Activated T-helper 17 cell treated with anti-CD3 and anti-CD28 coated beads, Interleukin-2, amount 50 U/mL, for 72 hours (primary cell): ENCODE data around the gene OR2A7. TPM values are rescaled to one million over a fixed set of nuclear protein-coding genes. Genes with fewer than 3 reads are reported as not detected.
"Not testable (repeated sequence)": the region's sequence is repeated elsewhere in the genome, so short reads cannot be mapped to it uniquely, and the experiment has no call there.

Source experiments
- ATAC-seq: fragments of 150-1000 bp; cut with Tn5 transposase; replicated peaks from 2 replicates; pipeline ENCODE4 v1.10.0; 2021; ENCODE audit warnings: mild to moderate bottlenecking, moderate library complexity
- H3K27ac Mint-ChIP-seq: one replicate; pipeline ENCODE4 v1.8.0; 2022; ENCODE audit warnings: mixed read lengths
- H3K27me3 Mint-ChIP-seq: one replicate; pipeline ENCODE4 v1.8.0; 2022; ENCODE audit warnings: mixed read lengths
- H3K36me3 Mint-ChIP-seq: one replicate; pipeline ENCODE4 v1.8.0; 2022; ENCODE audit warnings: low read depth, mild to moderate bottlenecking, mixed read lengths
- H3K4me1 Mint-ChIP-seq: one replicate; pipeline ENCODE4 v1.8.0; 2022; ENCODE audit warnings: mixed read lengths
- H3K4me3 Mint-ChIP-seq: one replicate; pipeline ENCODE4 v1.8.0; 2022; ENCODE audit warnings: mild to moderate bottlenecking, mixed read lengths
- H3K9me3 Mint-ChIP-seq: one replicate; pipeline ENCODE4 v1.8.0; 2022; ENCODE audit warnings: mixed read lengths
- total RNA-seq, 2 donors: library from RNA; stranded (reverse); gene quantifications; one replicate each; pipeline ENCODE4 v1.2.3, GENCODE V29; 2022

The OR2A7 gene
- total RNA-seq, 2 donors from 2014 or later: 0.80 to 5.3 TPM

DNA sequence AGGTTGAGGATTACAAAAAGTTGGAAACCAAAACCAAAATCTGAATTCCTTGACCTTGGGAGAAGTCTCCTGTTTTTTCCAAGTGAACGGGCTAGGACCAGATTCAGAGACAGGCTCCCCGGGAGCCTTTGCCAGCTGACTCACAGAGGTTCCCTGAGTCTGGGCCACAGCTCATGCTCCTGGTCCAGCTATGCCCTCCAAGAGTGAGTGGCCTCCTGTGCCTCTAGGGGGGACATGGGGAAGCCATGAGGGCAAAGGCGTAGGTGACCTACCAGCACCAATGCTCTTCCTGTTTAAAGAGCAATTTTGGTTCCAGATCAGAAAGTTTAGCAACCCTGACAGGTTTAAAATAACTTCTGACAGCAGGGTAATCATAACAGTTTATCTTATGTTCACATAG lies 35.8 kb downstream of the OR2A7 start:
- not testable (repeated sequence) for H3K4me3 Mint-ChIP-seq, H3K4me1 Mint-ChIP-seq, ATAC-seq, H3K27ac Mint-ChIP-seq, H3K9me3 Mint-ChIP-seq, H3K27me3 Mint-ChIP-seq, H3K36me3 Mint-ChIP-seq

DNA sequence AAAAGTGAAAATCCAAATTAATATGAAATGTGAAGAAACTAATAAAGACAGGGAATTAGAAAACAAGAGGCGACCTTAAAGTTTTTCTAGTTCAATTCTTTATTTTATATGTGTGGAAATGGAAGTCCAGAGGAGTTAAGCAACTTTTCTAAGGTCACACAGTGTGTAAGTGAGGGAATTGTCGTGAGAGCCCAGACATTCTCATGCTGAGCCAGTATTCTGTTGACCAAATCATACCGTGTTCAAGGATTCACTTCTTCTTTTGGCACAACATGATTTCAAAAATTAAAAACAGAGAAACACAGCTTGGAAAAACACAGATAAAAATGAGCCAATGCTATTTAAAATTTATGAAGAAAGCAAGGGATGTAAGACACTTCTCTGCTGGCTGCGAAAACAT lies 37.7 kb downstream of the OR2A7 start:
- H3K9me3 Mint-ChIP-seq, H3K27ac Mint-ChIP-seq, ATAC-seq, H3K4me1 Mint-ChIP-seq, H3K27me3 Mint-ChIP-seq, H3K4me3 Mint-ChIP-seq, H3K36me3 Mint-ChIP-seq: not testable (repeated sequence)

DNA sequence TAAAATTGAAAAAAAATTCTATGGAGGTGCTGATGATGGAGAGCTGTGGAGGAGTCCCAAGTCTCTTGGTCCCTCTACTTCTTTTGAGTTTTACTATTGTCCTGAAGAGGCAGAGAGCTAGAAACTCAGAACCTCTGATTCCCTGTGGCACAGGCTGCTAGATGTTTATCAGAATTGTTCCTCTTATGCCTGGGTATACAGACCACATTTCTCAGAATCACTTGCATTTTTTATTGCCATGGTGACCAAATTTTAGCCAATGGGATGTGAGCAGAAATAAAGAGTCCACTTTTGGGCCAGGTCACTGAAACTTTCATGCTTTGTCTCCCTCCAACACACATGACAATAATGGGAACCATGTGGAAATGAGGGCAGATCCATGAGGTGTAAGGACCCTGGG lies 40.9 kb downstream of the OR2A7 start:
- not testable (repeated sequence) for ATAC-seq, H3K27ac Mint-ChIP-seq, H3K4me3 Mint-ChIP-seq, H3K27me3 Mint-ChIP-seq, H3K9me3 Mint-ChIP-seq, H3K4me1 Mint-ChIP-seq, H3K36me3 Mint-ChIP-seq

DNA sequence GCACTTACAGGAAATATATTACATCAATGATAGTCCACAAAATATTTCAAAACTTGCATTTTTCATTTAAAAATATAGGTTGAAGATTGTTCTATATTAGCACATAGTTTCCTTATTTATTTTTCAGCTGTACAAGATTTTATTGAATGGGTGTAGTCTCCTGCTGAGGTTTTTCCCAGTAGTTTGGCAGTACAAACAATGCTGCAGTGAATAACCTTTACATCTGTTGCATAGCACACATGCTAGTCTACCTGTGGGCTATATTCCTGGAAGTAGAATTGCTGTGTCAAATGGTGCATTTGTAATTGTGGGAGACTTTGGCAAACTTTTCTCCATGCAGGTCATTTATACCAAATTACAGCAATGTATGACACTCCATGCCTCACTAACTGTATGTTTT lies 44.1 kb downstream of the OR2A7 start:
- H3K27ac Mint-ChIP-seq, H3K4me3 Mint-ChIP-seq, H3K27me3 Mint-ChIP-seq, H3K9me3 Mint-ChIP-seq, ATAC-seq, H3K4me1 Mint-ChIP-seq, H3K36me3 Mint-ChIP-seq: not testable (repeated sequence)

DNA sequence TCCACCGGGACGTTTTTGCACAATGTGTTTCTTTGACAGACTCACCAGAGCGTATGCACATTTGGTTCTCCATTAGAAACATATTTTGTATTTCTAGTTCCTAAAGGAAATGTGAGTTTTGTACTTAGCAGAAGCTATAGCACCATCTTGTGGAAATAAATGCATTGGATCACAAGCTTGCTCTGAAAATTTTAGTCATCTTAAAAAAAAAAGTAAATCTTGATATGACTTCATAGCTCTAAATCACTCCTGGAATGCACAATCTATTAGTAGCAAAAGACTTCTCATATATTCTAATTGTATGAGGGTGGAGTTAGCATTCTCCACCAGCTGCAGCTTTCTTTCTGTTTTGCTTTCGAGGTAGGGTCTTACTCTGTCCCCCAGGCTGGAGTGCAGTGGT lies 45.4 kb downstream of the OR2A7 start:
- H3K27me3 Mint-ChIP-seq, H3K4me3 Mint-ChIP-seq, H3K9me3 Mint-ChIP-seq, H3K27ac Mint-ChIP-seq, H3K36me3 Mint-ChIP-seq, H3K4me1 Mint-ChIP-seq: not testable (repeated sequence)
- peak; percentile 62 for ATAC-seq

DNA sequence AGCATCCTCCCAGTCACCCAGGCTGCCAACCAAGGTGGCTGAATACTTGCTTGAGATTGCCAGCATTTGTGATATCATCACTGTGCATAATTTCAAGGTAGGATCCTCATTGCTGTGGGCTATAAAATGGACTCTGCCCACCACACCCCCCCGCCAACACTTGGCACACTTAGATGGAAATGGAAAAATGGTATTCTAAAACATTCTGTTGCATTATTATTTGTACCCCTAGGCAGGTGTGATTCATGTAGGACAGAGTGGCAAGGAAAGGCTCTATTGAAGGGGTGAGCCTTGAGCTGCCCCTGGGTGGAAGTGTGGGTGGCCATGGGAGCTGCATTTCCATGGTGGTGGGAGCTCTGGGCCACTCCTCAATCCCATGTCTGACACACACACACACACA lies 46.0 kb downstream of the OR2A7 start:
- not testable (repeated sequence) for H3K4me1 Mint-ChIP-seq

DNA sequence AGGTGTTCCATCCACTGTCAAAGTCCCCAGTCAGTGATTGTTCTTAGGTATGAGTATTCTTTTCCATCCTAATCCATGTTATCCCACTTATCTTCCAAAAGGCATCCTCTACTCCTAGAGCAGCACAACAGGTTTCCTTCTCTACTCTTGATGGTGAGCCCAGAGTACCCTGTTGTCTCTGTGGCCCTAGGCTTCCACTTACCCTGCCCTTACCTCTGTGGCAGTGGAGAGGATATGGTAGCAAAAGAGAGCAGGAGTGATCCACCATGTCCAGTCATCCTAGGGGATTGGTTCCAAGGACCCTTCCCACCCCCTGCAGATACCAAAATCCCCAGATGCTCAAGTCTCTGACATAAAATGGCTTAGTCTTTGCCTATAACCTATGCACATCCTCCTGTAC lies 47.4 kb downstream of the OR2A7 start:
- not testable (repeated sequence) for H3K27me3 Mint-ChIP-seq, H3K4me3 Mint-ChIP-seq, H3K9me3 Mint-ChIP-seq, H3K27ac Mint-ChIP-seq, ATAC-seq, H3K4me1 Mint-ChIP-seq, H3K36me3 Mint-ChIP-seq

More for the DNA sequence above, 46.0 kb downstream of the OR2A7 start:
- not testable (repeated sequence) for H3K27ac Mint-ChIP-seq, ATAC-seq, H3K9me3 Mint-ChIP-seq, H3K27me3 Mint-ChIP-seq, H3K4me3 Mint-ChIP-seq, H3K36me3 Mint-ChIP-seq

Other genes starting within 250 kb of the OR2A7 start
- gene OR2A5, start 215.8 kb downstream of the OR2A7 start, total RNA-seq: not detected
- not detected for gene OR2A25, start 195.0 kb downstream of the OR2A7 start, total RNA-seq
- gene OR2A12, start 178.5 kb downstream of the OR2A7 start, total RNA-seq: not detected
- not detected for gene OR2A2, start 155.2 kb downstream of the OR2A7 start, total RNA-seq
- not detected for gene OR2A14, start 141.6 kb downstream of the OR2A7 start, total RNA-seq
- gene CTAGE4, start 81.3 kb downstream of the OR2A7 start, total RNA-seq: 1 to 10 TPM; 1.1 to 4.2 TPM
- gene ARHGEF35, start 69.0 kb downstream of the OR2A7 start, total RNA-seq: 1 to 10 TPM; 1.1 to 5.1 TPM
- gene OR2A42, start 25.2 kb downstream of the OR2A7 start, total RNA-seq: not detected
- under 1 TPM; 0.28 to 0.61 TPM for gene CTAGE8, start 4.5 kb upstream of the OR2A7 start, total RNA-seq
- gene OR2A1, start 47.6 kb upstream of the OR2A7 start, total RNA-seq: under 1 TPM in 1 of 2 donors, not detected in 1; 0.05 TPM
- 10 to 100 TPM in 1 of 2 donors, 1 to 10 TPM in 1; 8.2 to 17.6 TPM for gene ARHGEF5, start 90.6 kb upstream of the OR2A7 start, total RNA-seq
- not detected for gene NOBOX, start 138.9 kb upstream of the OR2A7 start, total RNA-seq